Bronchial epithelial cell (primary cell): Measurements from ENCODE around the gene FCHSD1. TPM values are rescaled to one million over a fixed set of nuclear protein-coding genes. Genes with fewer than 3 reads are reported as not detected.

Experiments used
- DNase-seq: peaks from one replicate; pipeline ENCODE4 v3.0.0-alpha.2; 2010; ENCODE audit warnings: low read depth
- FAIRE-seq: peaks from 2 replicates; lab custom pipeline; 2011; peaks lifted over from hg19 to GRCh38; lab: Jason Lieb, UNC
- H3K27me3 ChIP-seq: 2 replicates; pipeline ENCODE4 v1.5.1; 2011; ENCODE audit warnings: low read length; ENCODE audit not compliant: control insufficient read depth, insufficient read depth
- H3K36me3 ChIP-seq: 2 replicates; pipeline ENCODE4 v1.5.1; 2011; ENCODE audit warnings: low read length; ENCODE audit not compliant: control insufficient read depth, insufficient read depth
- H3K4me3 ChIP-seq: 2 replicates; pipeline ENCODE4 v1.5.1; 2011; ENCODE audit warnings: mild to moderate bottlenecking, low read depth, low read length, control low read depth
- CTCF ChIP-seq: IDR thresholded peaks from 2 replicates; pipeline ENCODE4 v1.5.1; 2011; ENCODE audit warnings: mild to moderate bottlenecking, moderate library complexity, low read length, control low read depth, inconsistent platforms; ENCODE audit not compliant: insufficient read depth, severe bottlenecking
- total RNA-seq: library from RNA; depleted of rRNA; stranded (reverse); fragments of >200 nt; gene quantifications from 2 replicates; pipeline ENCODE4 v1.2.1, GENCODE V29; 2014

Gene FCHSD1
- total RNA-seq, 1 donor from 2014 or later = 14.2 TPM

DNA sequence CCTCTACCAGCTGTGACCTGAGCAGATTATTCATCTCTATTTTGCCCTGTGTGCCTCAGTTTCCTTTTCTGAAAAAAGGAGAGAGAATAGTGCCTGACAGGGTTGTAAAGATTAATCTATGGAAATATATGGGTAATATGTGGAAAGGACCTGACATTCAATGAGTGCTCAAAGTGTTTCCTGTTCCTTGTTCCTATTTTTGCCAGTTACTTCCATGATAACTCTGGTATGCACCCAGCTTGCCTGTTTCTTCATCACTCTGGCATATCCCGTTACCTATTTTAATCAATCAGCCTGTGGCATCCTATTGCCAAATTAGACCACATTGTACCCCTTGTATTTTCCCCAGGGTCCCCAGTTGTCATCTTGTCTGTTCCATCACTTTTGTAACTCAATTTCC, 34.4 kb upstream of the FCHSD1 start:
- Histone ChIP-seq H3K27me3 (peaks cover under 1% of the 10 kb centered on the region), H3K4me3 (no peak overlapping the region), H3K36me3 (no peaks in the 10 kb centered on the region)
- DNase-seq = no peak
- FAIRE-seq = no peak
- no peak for TF ChIP-seq CTCF

DNA sequence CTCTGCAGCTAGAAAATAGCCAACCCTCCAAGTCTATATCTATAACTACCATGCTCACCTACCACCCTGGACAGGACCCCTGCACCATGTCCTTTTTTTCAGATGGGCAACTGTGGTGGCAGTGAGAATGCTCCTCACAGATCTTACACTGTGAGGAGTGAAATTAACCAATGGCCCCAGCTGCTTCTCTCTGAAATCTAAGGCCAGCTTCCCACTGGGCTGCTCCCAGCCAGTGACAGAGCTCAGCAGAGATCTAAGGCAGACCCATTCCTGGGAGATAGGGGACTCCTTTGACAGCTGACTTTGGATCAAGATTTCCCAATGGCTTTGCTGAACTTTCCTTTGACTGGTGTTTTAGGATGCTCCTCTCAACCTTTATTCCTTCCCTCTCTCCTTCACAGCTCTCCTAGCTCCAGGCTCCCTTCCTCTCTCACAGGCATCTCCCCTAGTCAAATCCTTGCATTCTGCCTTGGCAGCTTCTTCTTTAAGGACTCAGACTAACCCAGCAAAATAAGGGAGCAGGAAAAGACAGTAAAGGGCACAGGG, 32.5 kb upstream of the FCHSD1 start:
- no peak for FAIRE-seq
- DNase-seq = no peak
- TF ChIP-seq CTCF = no peak
- Histone ChIP-seq H3K4me3 (no peak overlapping the region), H3K36me3 (peaks cover 3% of the 10 kb centered on the region), H3K27me3 (no peaks in the 10 kb centered on the region)

GRCh38 chr5:141681695-141682641, 30.8 kb upstream of the FCHSD1 start, which contains the start of gene ARAP3:
Gene ARAP3, minus strand, starts transcription at chr5:141682230. Its CDS starts 1,744 bp downstream, at chr5:141680486.
- peak within 1 kb of the TSS; percentile 42 for H3K4me3 ChIP-seq
- FAIRE-seq = no peak
- no peaks in the 10 kb centered on the region for H3K27me3 ChIP-seq
- H3K36me3 ChIP-seq = peaks cover 3% of the 10 kb centered on the region
- TF ChIP-seq CTCF = no peak
- peak; percentile 75 for DNase-seq

GRCh38 chr5:141681295-141681694, 30.1 kb upstream of the FCHSD1 start:
- H3K27me3 ChIP-seq = no peaks in the 10 kb centered on the region
- peaks cover 3% of the 10 kb centered on the region for H3K36me3 ChIP-seq
- peak overlapping the region; percentile 42 for H3K4me3 ChIP-seq
- FAIRE-seq (no peak), DNase-seq (no peak)
- TF ChIP-seq CTCF = no peak

DNA sequence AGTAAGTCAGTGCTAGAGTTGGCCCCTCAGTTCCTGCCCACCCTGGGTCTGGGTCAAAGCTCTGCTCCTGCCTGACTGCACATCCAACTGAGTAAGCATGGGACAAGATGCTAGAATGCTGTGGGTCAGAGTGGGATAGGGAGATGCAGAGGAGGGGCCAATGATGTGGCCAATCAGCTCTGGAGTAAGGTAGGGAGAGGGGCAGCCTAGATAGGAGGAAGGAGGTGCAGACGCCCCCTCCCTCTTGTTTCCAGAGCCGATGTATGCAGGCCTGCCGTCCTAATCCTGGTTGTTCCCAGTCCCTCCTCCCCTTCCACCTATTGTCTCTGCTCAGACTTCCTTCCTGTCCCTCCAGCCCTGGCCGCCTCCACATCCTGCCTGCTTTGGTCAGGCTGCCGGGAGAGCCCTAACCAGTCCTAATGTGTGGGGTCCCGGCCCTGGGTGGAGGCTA, 29.6 kb upstream of the FCHSD1 start:
- FAIRE-seq (peak; percentile 68), DNase-seq (no peak)
- TF ChIP-seq CTCF = no peak
- H3K27me3 ChIP-seq = no peaks in the 10 kb centered on the region
- H3K36me3 ChIP-seq = peaks cover 3% of the 10 kb centered on the region
- H3K4me3 ChIP-seq = no peak overlapping the region
